Activated CD4-positive, alpha-beta T cell treated with anti-CD3 and anti-CD28 coated beads, Interleukin-2, amount 10 ng/mL, durations not matched to agents 7 days and 5 days (primary cell): Measurements from ENCODE around the gene PCDHGA1. TPM values are rescaled to one million over a fixed set of nuclear protein-coding genes. Genes with fewer than 3 reads are reported as not detected.
"Not testable (repeated sequence)": the region's sequence is repeated elsewhere in the genome, so short reads cannot be mapped to it uniquely, and the experiment has no call there.

Experiments
- CTCF ChIA-PET: fragments of 350-600 bp; sonication (Branson Sonifier 250); formaldehyde crosslinking; loops from one replicate; lab custom pipeline; 2021; ENCODE audit warnings: antibody characterized with exemption; lab: Charles Lee
- POLR2A ChIA-PET: fragments of 350-600 bp; sonication (Branson Sonifier 250); formaldehyde crosslinking; loops from one replicate; lab custom pipeline; 2021; ENCODE audit warnings: antibody characterized with exemption; lab: Charles Lee
- DNase-seq: peaks from one replicate; pipeline ENCODE4 v3.0.0-alpha.2; 2020
- H3K27ac Mint-ChIP-seq: one replicate; pipeline ENCODE4 v1.8.0; 2021; ENCODE audit warnings: mild to moderate bottlenecking, moderate library complexity, mixed read lengths
- H3K27me3 Mint-ChIP-seq: one replicate; pipeline ENCODE4 v1.8.0; 2021; ENCODE audit warnings: mixed read lengths
- H3K36me3 Mint-ChIP-seq: one replicate; pipeline ENCODE4 v1.8.0; 2021; ENCODE audit warnings: low read depth, mixed read lengths
- H3K4me1 Mint-ChIP-seq: one replicate; pipeline ENCODE4 v1.8.0; 2021; ENCODE audit warnings: mixed read lengths
- H3K4me3 Mint-ChIP-seq: one replicate; pipeline ENCODE4 v1.8.0; 2021; ENCODE audit warnings: mild to moderate bottlenecking, moderate library complexity, mixed read lengths
- H3K9me3 Mint-ChIP-seq: one replicate; pipeline ENCODE4 v1.8.0; 2021; ENCODE audit warnings: mixed read lengths
- total RNA-seq, 2 experiments: library from RNA; stranded (reverse); gene quantifications; one replicate each; pipeline ENCODE4 v1.2.3, GENCODE V29; 2021

The PCDHGA1 gene
- total RNA-seq, 2 experiments from 2014 or later = 0.04 to 0.05 TPM

DNA sequence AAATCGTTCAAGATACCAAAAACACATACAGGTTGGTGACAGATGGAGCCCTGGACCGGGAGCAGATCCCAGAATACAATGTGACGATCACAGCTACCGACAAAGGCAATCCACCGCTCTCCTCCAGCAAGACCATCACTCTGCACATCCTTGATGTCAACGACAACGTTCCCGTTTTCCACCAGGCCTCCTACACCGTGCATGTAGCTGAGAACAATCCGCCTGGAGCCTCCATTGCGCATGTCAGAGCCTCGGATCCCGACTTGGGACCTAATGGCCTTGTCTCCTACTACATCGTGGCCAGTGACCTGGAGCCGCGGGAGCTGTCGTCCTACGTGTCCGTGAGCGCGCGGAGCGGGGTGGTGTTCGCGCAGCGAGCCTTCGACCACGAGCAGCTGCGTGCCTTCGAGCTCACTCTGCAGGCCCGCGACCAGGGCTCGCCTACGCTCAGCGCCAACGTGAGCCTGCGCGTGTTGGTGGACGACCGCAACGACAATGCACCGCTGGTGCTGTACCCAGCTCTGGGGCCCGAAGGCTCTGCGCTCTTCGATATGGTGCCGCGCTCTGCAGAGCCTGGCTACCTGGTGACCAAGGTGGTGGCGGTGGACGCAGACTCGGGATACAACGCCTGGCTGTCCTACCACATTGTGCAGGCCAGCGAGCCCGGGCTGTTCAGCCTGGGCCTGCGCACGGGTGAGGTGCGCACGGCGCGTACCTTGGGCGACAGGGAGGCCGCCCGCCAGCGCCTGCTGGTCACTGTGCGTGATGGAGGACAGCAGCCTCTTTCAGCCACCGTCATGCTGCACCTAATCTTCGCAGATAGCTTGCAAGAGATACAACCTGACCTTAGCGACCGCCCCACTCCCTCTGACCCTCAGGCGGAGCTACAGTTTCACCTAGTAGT, 41.5 kb downstream of the PCDHGA1 start:
- POLR2A ChIA-PET = no interaction called here
- no peak overlapping the region for H3K27ac Mint-ChIP-seq

DNA sequence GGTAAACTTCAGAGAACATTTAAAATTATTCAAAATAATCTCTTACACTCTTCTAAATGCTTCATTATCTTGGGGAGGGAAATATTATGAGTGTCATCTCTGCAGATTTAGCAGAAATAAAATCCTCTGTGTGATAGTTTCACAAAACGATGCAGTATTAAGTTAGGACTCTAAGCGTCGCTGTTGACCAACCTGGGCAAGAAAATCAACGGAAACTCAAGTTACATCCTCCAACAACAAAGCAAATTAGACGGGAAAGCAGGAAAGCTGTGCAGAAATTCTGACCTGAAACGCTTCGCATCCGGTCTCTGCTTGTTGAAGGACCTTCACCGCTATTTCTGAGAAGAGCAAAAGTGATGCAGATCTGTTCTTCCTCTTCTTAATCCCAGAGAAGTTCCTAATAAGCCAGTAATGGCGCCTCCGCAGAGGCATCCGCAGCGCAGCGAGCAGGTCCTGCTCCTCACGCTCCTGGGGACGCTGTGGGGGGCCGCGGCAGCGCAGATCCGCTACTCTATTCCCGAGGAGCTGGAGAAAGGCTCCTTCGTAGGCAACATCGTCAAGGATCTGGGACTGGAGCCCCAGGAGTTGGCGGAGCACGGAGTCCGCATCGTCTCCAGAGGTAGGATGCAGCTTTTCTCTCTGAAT, 43.5 kb downstream of the PCDHGA1 start, which contains the start of gene PCDHGA6:
TSS of gene PCDHGA6 (plus strand) at position 219 of the 645 bp plus-strand sequence. CDS start at position 412, 193 bp downstream.
- CTCF ChIA-PET = interaction anchor here (0.5 to 1.7 kb wide), 5 partner anchors 10 to 1019 kb away, joined by 3 to 6 read pairs (median 4); partner anchors contain the start of genes PCDHGA5 and PCDHGB5
- Mint-ChIP-seq H3K27me3 (peaks cover 38% of the 10 kb centered on the region), H3K4me1 (peaks cover 4% of the 10 kb centered on the region), H3K4me3 (no peak within 1 kb of the TSS), H3K27ac (peak within 1 kb of the TSS; percentile 9), H3K36me3 (no peaks in the 10 kb centered on the region), H3K9me3 (peaks cover 33% of the 10 kb centered on the region)
- POLR2A ChIA-PET = no interaction called here
- DNase-seq = no peak

More for the DNA sequence above, 41.5 kb downstream of the PCDHGA1 start:
- CTCF ChIA-PET = interaction anchor here (0.7 to 3.0 kb wide), 4 partner anchors 15 to 51 kb away, joined by 3 to 11 read pairs (median 3); partner anchors contain the start of genes PCDHGA1, PCDHGA10 and TAF7
- Mint-ChIP-seq H3K36me3 (no peaks in the 10 kb centered on the region), H3K9me3 (peaks cover 33% of the 10 kb centered on the region), H3K4me1 (peaks cover 4% of the 10 kb centered on the region), H3K27me3 (peaks cover 43% of the 10 kb centered on the region), H3K4me3 (no peak overlapping the region)
- DNase-seq = no peak

DNA sequence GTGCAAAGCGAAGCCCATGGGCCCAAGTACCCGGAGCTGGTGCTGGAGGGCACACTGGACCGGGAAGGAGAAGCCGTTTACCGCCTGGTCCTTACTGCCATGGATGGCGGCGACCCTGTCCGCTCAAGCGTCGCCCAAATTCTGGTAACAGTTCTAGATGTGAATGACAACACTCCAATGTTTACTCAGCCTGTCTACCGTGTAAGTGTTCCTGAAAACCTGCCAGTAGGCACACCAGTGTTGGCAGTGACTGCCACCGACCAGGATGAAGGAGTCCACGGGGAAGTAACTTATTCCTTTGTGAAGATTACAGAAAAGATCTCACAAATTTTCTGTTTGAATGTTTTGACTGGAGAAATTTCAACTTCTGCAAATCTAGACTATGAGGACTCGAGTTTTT, 44.3 kb downstream of the PCDHGA1 start:
- Mint-ChIP-seq H3K27me3 (peaks cover 32% of the 10 kb centered on the region), H3K9me3 (peaks cover 33% of the 10 kb centered on the region), H3K4me1 (peaks cover 4% of the 10 kb centered on the region), H3K4me3 (no peak overlapping the region), H3K36me3 (no peaks in the 10 kb centered on the region), H3K27ac (no peak overlapping the region)
- ChIA-PET POLR2A (no interaction called here), CTCF (interaction anchor here (0.5 to 1.7 kb wide), 6 partner anchors 10 to 1018 kb away, joined by 3 to 6 read pairs (median 4); partner anchors contain the start of genes PCDHGA11, PCDHGA5 and PCDHGB5)
- no peak for DNase-seq

DNA sequence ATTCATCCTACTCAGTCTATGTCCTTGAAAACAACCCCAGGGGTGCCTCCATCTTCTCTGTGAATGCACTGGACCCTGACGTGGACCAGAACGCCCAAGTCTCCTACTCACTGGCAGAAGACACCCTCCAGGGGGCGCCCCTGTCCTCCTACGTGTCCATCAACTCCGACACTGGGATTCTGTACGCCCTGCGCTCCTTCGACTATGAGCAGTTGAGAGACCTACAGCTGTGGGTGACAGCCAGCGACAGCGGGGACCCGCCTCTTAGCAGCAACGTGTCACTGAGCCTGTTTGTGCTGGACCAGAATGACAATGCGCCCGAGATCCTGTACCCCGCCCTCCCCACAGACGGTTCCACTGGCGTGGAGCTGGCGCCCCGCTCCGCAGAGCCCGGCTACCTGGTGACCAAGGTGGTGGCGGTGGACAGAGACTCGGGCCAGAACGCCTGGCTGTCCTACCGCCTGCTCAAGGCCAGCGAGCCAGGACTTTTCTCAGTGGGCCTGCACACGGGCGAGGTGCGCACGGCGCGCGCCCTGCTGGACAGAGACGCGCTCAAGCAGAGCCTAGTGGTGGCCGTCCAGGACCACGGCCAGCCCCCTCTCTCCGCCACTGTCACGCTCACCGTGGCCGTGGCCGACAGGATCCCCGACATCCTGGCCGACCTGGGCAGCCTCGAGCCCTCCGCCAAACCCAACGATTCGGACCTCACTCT, 45.3 kb downstream of the PCDHGA1 start:
- H3K27ac Mint-ChIP-seq, H3K4me3 Mint-ChIP-seq, H3K4me1 Mint-ChIP-seq, DNase-seq, POLR2A ChIA-PET, H3K36me3 Mint-ChIP-seq: not testable (repeated sequence)
- Mint-ChIP-seq H3K27me3 (peaks cover 24% of the 10 kb centered on the region), H3K9me3 (peaks cover 28% of the 10 kb centered on the region)
- CTCF ChIA-PET = interaction anchor here (0.9 to 1.7 kb wide), 2 partner anchors 22 to 45 kb away, joined by 4 read pairs; partner anchors contain the start of genes PCDHGA11 and PCDHGB5

DNA sequence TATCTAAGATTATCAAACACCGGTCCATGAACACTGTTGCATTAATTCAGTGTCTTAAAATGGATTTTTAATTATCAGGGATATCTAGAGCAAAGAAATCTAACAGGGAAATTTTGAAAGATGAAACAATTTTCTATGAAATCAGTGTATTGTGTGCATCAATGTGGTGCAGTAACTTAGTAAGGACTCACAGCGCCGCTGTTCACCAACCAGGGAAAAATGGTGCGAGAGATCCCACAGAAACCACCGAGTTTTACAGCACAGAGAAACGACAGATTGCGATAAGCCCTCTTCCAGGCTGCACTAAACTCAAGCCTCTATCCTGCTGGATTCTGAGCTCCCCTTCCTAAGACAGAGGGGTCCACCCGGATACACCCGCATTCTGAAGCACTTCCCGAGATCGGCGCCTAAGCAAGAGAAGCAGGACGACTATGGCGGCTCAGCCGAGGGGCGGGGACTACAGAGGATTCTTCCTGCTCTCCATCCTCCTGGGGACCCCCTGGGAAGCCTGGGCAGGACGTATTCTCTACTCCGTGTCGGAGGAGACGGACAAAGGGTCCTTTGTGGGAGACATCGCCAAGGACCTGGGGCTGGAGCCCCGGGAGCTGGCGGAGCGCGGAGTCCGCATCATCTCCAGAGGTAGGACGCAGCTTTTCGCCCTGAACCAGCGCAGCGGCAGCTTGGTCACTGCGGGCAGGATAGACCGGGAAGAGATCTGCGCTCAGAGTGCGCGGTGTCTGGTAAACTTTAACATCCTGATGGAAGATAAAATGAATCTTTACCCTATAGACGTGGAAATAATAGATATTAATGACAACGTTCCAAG, 52.4 kb downstream of the PCDHGA1 start, which contains the start of gene PCDHGA7:
TSS of gene PCDHGA7 (plus strand) at position 274 of the 826 bp plus-strand sequence. CDS start at position 432, 158 bp downstream.
- no peaks in the 10 kb centered on the region for H3K4me1 Mint-ChIP-seq
- DNase-seq = no peak
- no peaks in the 10 kb centered on the region for H3K36me3 Mint-ChIP-seq
- peaks cover 38% of the 10 kb centered on the region for H3K27me3 Mint-ChIP-seq
- peaks cover 12% of the 10 kb centered on the region for H3K9me3 Mint-ChIP-seq
- ChIA-PET CTCF (interaction anchor here (0.8 to 1.1 kb wide), 2 partner anchors 12 to 48 kb away, joined by 3 to 5 read pairs; partner anchors contain the start of genes PCDHGA12 and PCDHGB3), POLR2A (no interaction called here)
- peak within 1 kb of the TSS; percentile 62 for H3K27ac Mint-ChIP-seq
- H3K4me3 Mint-ChIP-seq = peak within 1 kb of the TSS; percentile 34

DNA sequence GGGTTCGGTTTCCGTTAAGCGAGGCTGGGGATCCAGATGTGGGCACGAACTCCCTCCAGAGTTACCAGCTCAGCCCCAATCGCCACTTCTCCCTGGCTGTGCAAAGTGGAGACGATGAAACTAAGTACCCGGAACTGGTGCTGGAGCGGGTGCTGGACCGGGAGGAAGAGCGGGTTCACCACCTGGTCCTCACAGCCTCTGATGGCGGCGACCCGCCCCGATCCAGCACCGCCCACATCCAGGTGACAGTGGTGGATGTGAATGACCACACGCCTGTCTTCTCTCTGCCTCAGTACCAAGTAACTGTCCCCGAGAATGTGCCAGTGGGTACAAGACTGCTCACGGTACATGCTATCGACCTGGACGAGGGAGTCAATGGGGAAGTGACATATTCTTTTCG, 53.0 kb downstream of the PCDHGA1 start:
- DNase-seq = no peak
- Mint-ChIP-seq H3K27me3 (peaks cover 41% of the 10 kb centered on the region), H3K36me3 (no peaks in the 10 kb centered on the region), H3K4me3 (no peak overlapping the region), H3K9me3 (peaks cover 14% of the 10 kb centered on the region), H3K4me1 (no peaks in the 10 kb centered on the region), H3K27ac (no peak overlapping the region)
- ChIA-PET POLR2A (no interaction called here), CTCF (interaction anchor here (0.8 to 1.1 kb wide), 2 partner anchors 13 to 47 kb away, joined by 3 to 5 read pairs; partner anchors contain the start of genes PCDHGA12 and PCDHGB3)

DNA sequence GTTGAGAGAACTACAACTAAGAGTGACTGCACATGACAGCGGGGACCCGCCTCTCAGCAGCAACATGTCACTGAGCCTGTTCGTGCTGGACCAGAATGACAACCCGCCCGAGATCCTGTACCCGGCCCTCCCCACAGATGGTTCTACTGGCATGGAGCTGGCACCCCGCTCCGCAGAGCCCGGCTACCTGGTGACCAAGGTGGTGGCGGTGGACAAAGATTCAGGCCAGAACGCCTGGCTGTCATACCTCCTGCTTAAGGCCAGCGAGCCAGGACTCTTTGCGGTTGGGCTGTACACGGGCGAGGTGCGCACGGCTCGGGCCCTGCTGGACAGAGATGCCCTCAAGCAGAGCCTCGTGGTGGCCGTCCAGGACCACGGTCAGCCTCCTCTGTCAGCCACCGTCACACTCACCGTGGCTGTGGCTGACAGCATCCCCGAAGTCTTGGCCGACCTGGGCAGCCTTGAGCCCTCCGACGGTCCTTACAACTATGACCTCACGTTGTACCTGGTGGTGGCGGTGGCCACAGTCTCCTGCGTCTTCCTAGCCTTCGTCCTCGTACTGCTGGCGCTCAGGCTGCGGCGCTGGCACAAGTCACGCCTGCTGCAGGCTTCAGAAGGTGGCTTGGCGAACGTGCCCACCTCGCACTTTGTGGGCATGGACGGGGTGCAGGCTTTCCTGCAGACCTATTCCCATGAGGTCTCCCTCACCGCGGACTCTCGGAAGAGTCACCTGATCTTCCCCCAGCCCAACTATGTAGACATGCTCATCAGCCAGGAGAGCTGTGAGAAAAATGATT, 54.4 kb downstream of the PCDHGA1 start:
- Mint-ChIP-seq H3K9me3 (peaks cover 21% of the 10 kb centered on the region), H3K36me3 (no peaks in the 10 kb centered on the region), H3K27me3 (peaks cover 47% of the 10 kb centered on the region), H3K4me3 (no peak overlapping the region), H3K27ac (no peak overlapping the region), H3K4me1 (no peaks in the 10 kb centered on the region)
- ChIA-PET POLR2A (no interaction called here), CTCF (no interaction called here)
- DNase-seq = no peak

DNA sequence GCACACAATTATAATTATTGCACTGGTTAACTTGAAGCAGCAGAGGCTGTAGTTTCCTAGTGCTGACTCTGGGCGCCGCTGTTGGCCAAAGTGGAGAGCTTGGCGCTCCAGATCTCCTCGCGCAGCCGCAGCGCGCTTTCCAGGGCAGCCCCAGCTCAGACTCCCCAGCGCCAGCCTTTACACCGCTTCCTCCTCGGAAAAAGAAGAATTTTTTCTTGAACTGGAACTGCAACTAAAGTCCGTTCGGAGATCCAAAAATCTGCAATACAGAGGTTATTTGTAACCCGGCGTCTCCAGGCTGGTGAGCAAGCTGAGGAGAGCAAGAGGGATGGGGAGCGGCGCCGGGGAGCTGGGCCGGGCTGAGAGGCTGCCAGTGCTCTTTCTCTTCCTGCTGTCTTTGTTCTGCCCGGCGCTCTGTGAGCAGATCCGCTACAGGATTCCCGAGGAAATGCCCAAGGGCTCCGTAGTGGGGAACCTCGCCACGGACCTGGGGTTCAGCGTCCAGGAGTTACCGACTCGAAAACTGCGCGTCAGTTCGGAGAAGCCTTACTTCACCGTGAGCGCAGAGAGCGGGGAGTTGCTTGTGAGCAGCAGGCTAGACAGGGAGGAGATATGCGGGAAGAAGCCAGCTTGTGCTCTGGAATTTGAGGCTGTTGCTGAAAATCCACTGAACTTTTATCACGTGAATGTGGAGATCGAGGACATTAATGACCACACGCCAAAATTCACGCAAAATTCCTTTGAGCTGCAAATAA, 57.4 kb downstream of the PCDHGA1 start, which contains the start of gene PCDHGB4:
TSS of gene PCDHGB4 (plus strand) at position 142 of the 755 bp plus-strand sequence. CDS start at position 329, 187 bp downstream.
- H3K9me3 Mint-ChIP-seq = peaks cover 28% of the 10 kb centered on the region
- H3K27ac Mint-ChIP-seq, H3K4me1 Mint-ChIP-seq, DNase-seq, H3K4me3 Mint-ChIP-seq, H3K36me3 Mint-ChIP-seq, POLR2A ChIA-PET: not testable (repeated sequence)
- CTCF ChIA-PET = interaction anchor here (0.8 to 1.7 kb wide), 3 partner anchors 16 to 57 kb away, joined by 3 to 5 read pairs (median 5); partner anchors contain the start of genes PCDHGA1 and PCDHGB3
- H3K27me3 Mint-ChIP-seq = peaks cover 50% of the 10 kb centered on the region

DNA sequence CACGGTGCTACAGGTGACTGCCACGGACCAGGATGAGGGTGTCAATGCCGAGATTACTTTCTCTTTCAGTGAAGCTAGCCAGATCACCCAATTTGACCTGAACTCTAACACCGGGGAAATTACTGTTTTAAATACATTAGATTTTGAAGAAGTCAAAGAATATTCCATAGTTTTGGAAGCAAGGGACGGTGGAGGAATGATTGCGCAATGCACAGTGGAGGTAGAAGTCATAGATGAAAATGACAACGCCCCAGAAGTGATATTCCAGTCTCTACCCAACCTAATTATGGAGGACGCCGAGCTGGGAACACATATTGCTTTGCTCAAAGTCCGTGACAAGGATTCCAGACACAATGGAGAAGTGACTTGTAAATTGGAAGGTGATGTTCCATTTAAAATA, 58.3 kb downstream of the PCDHGA1 start:
- no peak overlapping the region for H3K4me3 Mint-ChIP-seq
- peaks cover 45% of the 10 kb centered on the region for H3K27me3 Mint-ChIP-seq
- ChIA-PET CTCF (interaction anchor here (1.7 kb wide), 1 partner anchor 19 kb away, joined by 5 read pairs; the partner anchor contains the start of gene PCDHGB3), POLR2A (no interaction called here)
- no peaks in the 10 kb centered on the region for H3K4me1 Mint-ChIP-seq
- no peak overlapping the region for H3K27ac Mint-ChIP-seq
- H3K9me3 Mint-ChIP-seq = peaks cover 27% of the 10 kb centered on the region
- peaks cover 2% of the 10 kb centered on the region for H3K36me3 Mint-ChIP-seq
- no peak for DNase-seq
